Bronchial smooth muscle cell (primary cell): Measurements from ENCODE around the gene SNX5. TPM values are rescaled to one million over a fixed set of nuclear protein-coding genes. Genes with fewer than 3 reads are reported as not detected.

ENCODE experiments used
- total RNA-seq: library from RNA; depleted of rRNA; stranded (reverse); fragments of >200 nt; gene quantifications from 2 replicates; pipeline ENCODE4 v1.2.1, GENCODE V29; 2014

Gene SNX5
- total RNA-seq: 75.5 and 88.9 TPM in 2 replicates

DNA sequence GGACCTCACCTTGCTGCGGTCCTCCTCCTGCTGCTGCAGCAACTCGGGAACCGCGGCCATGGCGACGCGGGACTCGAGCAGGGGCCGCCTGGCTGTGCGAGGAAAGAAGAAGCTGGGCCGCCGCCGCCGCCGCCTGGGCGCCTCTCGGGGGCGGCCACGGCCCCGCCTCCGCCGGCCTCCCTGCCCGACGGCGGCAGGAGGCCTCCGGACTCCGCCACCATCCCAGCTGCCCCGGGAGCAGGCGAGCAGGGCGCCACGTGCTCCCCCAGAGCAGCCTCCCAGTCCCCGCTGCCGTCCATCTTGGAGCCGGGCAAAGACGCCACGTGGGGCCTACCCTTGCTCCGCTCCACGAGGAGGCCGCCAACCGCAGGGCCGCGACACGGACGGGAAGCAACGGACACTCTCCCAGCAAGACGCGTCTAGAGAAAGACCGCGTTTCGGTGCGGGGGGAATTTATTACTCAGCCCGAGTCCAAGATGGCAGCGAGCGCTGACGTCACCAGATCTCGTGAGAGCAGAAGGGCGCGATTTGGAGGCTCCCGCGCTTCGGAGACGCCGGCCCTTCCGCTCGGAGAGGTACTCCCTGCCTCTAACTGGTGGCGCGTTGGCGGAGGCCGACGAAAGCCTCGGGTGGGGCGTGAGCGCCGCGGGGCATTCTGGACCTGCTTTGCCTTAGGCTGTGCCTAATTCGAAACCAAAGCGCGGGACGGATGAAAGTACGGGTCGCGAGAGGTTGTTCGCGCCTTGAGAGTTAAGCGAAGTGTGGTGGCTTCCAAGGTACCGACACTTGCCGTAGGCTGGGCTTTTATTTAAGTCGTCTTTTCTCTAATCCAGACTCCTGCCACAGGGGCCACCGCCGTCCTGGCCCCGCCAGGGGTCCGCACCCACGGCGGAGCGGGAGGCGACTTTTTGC lies at the start of gene SNX5, which contains the start of gene MGME1:
SNX5 (minus strand) TSS at position 429 of the 912 bp plus-strand sequence; CDS start at position 60, 369 bp downstream.
MGME1 (plus strand) TSS at position 653 of the 912 bp plus-strand sequence. CDS start 842 bp downstream, outside the sequence.

Other genes starting within 250 kb of the SNX5 start
- gene MGME1, start 224 bp upstream of the SNX5 start, total RNA-seq: 5.0 and 9.9 TPM in 2 replicates
- 0.16 TPM in 1 of 2 replicates, not detected in the other for gene OVOL2, start 89.1 kb upstream of the SNX5 start, total RNA-seq
- 17.0 and 20.4 TPM in 2 replicates for gene KAT14, start 169.1 kb upstream of the SNX5 start, total RNA-seq
- gene PET117, start 169.1 kb upstream of the SNX5 start, total RNA-seq: 11.0 and 11.4 TPM in 2 replicates